CD4-positive, alpha-beta T cell treated with Interferon alpha-2 for 1 hour (primary cell): Measurements from ENCODE around the gene CFAP20.
"Not testable (repeated sequence)": the region's sequence is repeated elsewhere in the genome, so short reads cannot be mapped to it uniquely, and the experiment has no call there.

ENCODE experiments used
- DNase-seq, 2 donors: peaks; one replicate each; pipeline ENCODE4 v3.0.0-alpha.2; 2020 to 2022

The CFAP20 gene

DNA sequence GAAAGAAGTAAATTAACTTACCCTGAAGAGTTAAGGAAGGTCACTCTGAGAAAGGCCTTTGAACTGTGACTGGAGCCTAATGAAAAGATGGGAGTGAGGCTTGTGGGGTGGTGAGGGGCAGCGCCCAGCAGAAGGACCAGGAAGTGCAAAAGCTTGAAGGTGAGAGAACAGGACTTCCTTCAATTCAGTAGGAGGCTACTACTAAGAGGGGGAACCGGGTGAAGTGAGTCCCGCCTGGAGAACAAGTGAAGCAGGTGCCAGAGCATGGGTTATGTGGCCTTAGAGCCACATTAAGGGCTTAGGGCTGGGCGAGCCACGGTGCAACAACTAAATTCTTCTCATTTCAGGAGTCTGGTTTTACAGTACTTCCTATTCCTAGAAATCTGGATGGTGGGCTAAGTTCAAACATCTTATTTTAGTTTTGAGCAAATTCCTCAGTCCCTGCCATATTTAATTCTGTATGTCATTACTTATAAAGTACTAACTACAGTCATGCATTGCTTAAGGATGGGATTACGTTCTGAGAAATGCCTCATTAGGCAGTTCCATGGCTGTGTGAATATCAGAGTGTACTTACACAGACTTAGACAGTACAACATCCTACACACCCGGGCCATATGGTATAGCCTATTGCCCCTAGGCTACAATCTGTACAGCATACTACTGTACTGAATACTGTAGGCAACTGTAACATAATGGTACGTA, 5.1 kb downstream of the CFAP20 start:
- no peak for DNase-seq

DNA sequence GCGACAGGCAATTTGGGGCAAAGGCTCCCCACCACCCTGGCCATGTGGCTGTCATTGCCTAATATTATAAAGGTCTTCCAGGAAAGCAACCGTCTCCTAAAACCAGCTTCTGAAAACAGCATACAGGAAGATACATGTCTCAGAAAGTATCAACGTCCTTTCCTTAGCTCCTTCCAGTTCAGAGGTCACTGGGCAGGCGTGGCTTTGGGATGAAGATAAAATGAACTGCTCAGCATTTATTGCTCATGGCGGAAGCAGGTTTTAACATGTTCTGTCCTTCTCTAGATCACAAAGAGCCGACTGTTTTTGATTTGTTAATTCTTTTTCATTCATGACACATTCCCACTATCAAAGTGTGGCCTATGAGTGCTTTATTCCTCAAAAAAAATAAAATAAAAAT, 8.0 kb downstream of the CFAP20 start:
- no peak for DNase-seq

DNA sequence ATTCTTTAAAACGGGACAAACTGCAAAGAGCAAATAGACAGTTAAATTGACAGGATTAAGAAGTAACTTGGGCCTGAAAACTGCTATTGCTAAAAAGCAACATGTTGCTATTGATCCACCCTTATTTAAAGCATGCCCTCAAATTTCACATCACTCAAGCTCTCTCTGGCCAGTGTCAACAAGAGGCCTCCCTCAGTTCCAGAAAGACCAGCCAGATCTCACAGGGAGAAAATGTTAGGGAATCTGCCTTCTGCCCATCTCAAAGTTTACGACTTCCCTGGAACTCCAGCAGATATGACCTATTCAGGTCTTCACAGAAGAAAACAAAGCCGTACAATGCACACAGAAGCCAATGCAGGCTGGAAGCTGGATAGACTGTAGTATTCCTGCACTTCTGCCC, 8.9 kb downstream of the CFAP20 start:
- DNase-seq: no peak

DNA sequence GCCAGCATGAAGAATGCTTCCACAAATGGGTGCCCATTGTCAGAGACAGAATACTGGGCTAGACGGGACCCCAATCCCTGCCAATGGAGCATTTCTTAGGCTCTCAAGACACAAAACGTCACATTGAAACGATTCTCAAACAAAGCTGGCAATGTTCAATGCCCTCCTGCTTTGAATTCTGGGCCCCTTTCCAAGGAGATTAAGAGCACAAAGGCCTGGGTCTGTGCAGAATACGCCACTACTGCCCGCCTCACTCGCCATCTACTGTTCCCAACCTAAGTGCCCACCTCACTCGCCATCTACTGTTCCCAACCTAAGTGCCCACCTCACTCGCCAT, 9.7 kb downstream of the CFAP20 start:
- DNase-seq: no peak

DNA sequence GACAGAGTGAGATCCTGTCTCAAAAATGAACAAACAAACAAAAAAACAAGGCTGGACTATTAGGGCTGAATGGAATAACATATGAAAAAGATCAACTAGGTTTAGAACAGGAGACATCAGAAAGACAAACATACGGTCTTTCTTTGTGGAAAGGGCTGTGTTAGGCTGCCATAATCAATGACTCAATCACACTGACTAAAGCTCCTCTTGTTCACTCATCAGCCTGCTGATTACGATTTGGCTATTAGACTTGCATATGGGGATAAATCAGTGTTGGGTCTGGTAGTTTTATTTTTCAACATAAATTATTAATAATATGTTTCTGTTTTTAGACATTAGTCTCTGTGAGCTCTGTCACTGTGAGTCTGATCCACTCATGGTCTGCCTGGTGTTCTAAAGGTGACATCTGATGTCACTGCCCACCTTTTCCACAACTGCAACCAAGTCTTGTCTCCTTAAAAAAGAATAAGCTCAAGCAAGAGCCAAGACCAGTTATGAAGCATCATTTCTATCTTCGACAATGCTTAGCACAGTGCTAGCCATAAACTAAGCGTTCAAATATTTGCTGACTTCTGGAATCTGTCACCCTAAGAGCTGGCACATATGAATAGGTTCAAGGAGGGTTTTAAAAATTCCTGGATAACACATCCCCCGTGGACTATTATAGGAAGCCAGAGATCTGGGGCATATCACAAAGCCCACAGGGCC, 10.2 kb downstream of the CFAP20 start:
- no peak for DNase-seq

DNA sequence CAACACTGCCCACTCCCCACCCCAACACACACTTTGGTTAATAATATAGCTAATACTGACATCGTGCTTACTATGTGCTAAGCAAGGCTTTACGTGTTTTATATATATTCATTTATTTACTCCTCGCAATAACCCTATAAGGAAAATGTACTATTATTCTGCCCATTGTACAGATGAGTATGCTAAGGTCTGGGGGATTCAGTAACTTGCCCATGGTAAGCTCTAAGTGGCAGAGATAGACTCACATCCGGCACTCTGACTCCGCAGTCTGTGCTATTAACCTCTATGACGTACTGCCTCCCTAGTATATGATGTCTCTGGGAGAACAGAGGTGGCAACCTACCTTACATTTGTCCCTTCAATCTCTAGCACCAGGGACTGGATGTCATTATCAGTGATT, 12.7 kb downstream of the CFAP20 start:
- DNase-seq: no peak

DNA sequence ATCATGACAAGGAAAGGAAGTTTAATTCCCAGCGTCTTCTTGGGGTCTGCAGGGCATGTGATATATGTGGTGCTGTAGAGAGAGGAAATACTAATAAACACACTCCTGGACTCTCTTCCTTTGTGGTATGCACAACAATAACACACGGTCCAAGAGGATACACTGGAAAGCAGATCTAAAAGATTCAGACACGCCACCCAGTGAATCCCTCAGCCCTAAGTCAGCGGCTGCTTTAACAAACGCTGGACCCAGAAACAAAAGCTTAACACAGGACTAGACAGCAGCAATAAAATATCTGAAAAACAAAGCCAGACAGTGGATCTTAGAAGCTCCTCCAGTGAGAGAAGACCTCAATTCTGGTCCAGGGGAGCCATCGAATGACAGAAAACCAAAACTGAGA, 13.1 kb downstream of the CFAP20 start:
- DNase-seq: no peak

DNA sequence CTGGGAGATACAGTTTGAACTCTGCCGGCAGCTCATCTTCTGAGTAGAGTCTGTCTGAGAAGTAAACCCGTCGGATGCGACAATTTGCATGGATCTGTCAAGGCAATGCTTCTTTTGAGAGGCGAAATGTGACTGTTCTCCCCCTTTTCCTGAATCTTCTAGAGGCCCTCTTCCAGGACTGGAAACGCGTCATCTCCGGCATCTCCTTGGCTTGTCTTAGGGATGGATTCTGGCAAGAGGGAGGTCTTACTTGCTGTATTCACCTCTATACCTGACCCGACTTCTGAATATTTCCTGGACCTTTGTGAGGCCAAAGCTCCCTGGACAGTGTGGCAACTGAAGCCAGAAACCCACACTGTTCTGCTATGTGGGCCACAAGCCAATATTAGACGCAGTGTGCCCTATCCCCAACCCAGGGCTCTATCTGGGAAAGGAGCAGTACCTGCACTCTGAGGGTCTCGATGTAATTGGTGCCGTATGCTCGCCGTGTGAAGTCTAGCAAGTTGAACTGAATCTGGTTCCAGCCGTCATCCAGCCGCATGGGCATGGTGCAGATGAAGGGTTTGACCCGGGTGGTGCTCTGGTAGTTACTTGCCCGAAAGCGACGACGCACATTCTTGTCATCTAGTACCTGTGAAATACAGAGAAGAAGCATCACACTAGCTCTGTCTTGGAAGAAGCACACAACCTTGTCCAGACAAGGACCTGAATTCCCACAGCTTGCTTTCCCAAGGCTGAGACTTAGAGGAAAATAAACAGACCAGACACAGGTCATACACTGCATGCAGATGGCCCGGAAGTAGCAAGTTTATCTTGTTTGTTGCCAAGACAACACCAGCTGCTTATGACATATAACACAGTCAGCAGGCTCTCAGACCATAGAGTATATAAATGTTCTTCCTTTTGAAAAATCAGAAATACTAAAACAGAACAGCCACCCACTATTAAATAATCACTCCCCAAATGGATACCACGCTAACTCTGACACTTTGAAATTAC, 14.1 kb downstream of the CFAP20 start:
- no peak for DNase-seq

DNA sequence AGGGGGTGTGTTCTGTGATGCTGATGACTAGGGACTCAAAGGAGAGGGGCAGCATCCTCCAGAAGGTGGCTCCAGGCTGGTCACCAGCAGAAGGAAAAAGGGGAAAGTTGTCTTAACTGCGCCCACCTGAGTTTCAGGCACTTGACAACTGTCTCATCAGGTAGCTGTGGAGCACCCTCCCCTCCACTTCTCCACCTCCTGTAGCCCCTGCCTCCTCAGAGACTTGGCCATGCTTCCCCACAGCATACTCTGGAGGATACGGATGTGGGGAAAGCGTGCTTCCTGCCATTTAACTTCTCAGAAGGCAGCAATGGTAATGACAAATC, 17.9 kb downstream of the CFAP20 start:
- DNase-seq: no peak

DNA sequence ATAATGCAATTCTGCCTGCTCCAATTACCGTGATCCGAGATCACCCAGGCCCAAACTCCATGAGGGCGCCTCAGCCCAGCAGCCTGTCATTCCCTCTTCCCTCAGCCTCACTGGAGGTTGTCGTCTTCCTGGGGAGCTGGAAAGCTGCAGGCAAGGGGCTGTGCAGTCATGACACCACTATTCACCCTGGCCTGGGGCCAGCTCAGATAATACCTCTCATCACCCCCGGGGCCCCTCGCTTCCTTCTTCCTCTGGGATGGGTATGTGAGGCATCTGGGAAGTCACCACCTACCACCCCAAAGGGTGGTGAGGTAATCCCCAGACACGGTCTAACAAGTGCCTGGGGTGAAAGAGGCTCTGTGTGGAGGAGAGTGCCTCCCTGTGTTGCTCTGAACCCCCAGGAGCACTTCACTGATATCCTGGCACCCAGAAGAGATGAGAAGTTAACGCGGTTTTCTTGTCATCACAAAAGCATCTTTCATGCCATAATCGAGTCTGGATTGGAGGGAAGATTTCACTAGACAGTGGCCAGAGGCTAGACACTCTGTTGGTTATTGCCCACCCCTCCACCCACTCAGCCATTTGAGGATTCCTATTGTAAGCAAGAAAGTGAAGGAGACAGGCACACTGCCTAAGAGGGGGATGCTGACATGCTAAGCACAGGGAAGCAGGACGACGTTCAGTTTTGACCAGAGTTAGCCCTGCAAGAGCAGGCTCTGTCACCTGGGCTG, 18.4 kb downstream of the CFAP20 start:
- no peak for DNase-seq

DNA sequence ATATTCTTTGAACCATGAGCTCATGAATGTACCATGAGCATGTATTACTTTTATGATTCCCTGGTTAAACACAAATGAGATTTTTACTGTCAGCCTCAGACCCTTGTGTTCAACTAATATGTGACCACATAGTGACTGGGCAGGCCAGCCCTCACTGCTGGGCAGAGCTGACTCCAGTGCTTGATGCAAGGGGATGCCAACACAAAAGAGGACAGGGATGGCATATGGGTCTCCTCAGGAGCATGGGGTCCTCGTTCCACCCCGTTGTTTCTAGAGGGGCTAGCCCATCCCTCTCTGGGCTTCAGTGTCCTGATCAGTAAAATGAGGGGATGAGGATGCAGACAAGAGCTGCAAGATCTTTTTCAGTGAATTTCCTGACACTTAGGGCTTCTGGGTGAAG, 19.3 kb downstream of the CFAP20 start:
- DNase-seq: no peak

DNA sequence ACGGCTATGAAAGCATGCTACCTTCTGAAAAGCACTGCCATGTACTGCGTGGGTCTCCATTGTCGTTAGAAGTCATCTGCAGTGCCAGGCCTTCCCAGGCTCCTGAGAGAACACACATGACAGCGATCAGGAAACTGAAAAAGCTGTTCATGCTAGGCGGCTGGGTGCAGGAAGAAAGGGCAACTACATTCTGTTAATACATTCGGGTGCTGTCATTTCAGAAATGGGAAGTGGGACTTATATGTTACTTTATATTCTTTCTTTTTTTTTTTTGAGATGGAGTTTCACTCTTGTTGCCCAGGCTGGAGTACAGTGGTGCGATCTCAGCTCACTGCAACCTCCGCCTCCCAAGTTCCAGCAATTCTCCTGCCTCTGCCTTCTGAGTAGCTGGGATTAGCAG, 19.9 kb downstream of the CFAP20 start:
- no peak for DNase-seq

DNA sequence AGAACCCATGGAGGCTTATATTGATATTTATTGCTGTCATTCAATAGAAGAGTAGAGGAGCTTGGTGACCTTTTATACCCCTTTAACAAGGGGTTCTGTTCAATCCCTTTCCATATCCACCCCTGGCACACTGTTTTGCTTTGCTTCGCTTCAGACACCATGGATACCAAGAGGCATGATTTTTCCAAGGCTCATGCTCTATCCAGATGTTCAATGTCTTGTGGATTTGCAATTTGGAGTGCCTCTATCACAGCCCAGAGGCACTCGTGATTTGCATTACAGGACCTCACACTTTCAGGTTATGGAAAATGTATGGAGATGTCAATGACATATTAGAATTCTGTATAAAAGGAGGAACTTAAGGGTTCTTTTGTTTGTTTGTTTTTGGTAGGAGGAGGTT, 21.5 kb downstream of the CFAP20 start:
- no peak for DNase-seq

DNA sequence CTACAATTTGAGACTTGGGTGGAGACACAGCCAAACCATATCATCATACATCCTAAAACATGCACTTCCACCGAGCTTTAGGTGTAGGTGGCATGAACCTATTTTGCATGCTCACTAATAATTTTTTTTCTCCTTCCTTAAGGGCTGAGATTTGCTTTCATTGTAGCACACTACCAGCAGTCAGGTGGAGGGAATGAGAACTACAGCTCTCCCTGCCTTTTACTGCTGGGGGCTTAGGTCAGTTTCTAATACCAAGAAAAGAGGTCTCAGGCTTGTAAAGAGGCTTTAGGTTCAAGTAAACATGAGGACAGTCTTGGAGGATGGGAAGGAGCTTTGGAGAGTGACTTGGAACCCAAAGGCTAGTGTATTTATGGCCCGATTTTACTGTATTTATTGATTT, 22.0 kb downstream of the CFAP20 start:
- DNase-seq: no peak

DNA sequence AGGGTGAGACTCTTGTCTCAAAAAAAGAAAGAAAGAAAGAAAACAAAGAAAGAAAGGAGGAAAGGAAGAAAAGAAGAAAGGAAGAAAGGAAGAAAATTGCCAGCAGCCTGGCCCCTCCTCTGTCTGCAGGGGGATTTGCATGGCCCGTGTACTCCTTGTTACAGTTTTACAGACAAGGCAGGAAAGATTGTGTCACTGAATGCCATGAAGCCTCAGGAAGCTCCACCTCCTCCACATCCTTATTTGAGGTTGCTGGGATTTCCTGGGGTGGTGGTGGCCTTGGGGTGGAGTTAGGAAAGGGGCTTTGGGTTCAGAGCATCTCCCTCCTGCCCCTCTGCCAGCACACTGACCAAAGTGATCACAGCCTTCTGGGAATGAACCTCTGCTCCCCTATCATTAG, 23.6 kb downstream of the CFAP20 start:
- DNase-seq: no peak

DNA sequence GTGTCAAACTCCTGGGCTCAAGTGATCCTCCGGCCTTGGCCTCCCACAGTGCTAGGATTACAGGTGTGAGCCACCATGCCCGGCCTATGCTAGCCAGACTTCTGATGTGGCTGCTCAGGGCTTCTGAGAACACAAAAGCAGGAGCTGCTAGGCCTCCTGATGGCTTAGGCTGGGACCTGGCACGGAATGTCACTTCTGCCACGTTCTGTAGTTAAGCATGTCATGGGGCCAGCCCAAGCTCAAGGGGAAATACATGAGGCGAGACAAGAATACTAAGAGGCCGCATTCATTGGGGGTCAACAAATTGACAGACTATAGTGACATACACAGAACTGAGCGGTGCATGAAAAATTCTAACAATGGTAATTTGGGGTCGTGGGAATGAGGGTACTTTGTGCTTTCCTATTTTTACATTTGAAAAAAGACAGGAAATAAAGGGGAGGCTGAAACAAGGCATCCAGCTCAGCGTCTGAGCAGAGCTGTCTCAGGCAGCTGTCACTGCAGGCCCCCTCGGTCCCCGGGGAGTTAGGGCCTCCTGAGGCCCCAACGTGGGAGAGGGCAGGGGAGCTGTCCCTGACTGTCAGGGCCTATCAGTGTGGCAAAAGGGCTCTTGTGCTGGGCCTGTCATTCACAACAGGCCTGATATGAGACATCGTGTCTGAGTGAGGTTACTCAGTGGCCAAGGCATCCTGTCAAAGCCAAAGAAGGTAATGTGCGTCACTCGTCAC, 26.4 kb downstream of the CFAP20 start:
- DNase-seq: no peak

DNA sequence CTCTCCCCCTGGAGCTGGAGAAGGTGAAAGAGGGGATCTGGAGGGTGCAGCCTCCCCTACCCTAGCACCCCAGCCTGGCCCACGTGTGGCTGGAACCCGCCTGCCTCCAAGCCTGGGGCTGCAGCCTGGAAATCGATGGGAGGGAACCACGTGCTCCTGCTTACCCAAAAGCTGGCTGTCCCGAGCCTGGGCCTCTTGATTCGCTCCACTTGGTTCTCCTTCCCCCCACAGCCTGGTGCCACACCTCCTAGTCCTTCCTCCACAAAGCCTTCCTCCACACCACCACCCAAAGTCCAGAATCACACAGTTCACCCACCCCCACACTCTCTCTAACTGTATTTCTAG, 29.3 kb downstream of the CFAP20 start:
- DNase-seq: no peak

DNA sequence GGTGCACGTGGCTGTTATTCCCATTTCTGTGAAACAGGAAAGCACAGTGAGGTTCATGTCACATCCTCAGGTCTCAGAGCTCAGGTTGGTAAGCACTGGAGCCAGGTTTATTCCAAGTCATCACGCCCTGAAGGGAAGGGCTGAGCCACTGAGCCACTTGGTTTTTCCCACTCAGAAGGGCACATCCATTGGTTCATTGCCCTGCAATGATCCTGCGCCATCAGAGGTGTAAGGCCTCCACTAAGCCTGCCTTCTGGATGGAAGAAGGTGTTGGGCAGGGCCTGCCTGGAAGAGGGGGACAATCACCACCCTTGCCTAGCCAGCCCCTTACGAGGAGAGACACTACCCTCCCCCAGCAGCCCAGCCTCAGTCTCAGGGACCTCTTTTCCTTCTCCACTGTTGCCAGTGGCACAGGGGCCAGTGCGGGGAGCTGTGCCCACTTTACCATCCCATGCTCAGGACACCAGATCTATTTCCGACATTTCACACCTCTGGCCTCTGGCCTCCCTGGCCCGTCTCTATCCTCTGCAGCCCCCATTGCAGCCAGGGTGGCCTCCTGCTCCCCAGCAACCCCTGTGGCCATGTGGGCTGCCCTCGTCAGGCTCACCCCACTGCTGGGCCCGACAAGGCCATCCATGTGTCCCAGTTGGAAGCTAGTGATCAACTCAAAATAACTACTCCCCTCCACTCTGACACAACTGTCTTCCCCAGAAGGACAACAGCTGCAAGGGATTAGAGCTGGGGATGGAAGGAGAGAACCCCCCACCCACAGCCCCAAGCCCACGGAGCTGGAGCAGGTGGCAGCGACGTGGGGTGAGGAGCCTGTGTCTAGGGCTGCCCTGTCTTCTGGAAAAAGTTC, 29.9 kb downstream of the CFAP20 start:
- no peak for DNase-seq

DNA sequence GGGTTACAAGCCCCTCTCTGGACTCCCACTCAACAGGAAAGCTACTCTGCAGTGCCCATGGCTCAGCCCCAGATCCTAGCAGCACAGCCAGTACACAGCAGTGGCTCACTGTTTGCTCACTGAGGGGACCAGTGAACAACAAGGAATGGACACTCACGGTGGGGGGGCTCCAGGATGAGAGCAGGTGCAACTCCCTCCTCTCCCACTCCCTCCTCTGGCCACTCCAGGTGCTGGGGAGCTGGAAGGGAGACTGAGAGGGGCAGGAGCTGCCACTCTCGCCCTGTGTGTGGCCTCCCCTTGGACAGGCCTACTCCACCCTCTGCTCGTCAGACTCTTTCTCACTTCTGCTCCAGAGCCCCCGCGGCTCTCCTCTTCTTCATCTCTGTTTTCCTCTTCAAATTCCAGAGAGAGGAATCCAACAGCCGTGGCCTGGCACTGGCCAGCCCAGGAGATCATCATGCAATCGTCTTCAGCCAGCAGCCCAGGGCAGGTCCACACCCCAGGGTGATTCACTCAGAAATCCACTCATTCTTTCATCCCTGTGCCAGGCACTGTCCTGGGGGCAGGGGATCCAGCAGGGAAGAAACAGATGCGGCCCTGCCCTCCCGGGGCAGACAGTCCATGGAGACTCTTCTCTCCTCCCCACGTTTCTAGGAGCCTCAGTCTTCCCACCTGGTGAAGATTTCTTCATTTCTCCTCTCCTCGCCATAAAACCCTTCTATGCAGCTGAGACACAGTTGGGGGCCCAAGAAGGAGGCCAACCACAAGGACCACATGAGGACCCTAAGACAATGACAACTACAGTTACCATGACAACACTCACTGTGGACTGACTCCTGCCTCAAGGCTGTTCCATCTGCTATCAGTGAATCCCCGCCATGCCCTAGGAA, 30.7 kb downstream of the CFAP20 start:
- no peak for DNase-seq

DNA sequence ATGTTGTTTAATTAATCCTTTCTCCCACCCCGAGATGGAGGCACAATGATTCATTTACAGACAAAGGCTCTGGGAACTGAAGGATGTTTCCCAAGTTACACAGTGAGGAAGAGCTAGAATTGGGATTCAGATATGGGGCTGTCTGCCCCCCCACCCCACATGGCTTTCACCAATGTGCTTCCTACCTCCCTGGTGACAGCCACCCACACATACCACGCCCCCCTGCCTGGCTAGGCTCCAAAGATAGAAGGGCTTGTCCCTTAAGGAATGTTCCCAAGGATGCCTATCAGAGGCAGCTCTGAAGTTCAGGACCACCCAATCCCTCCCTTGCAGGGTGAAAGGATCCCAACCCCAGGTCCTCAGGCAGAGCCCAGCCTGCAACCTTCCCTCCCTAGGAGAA, 32.9 kb downstream of the CFAP20 start:
- DNase-seq: no peak

DNA sequence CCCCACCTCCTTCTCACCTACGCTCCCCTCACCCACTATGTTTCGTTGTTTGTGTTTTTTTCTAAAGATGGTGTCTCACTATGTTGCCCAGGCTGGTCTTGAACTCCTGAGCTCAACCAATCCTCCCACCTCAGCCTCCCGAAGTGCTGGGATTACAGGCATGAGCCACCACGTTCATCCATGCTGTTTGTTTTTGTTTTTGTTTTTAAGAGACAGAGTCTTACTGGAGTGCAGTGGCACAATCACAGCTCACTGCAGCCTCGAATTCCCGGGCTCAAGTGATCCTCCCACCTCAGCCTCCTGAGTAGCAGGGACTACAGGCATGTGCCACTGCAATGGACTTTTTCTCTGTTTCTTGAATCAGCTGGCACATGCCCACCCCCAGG, 33.6 kb downstream of the CFAP20 start:
- DNase-seq: not testable (repeated sequence)
